ENCODE data around the gene GFM2. TPM values are rescaled to one million over a fixed set of nuclear protein-coding genes. Genes with fewer than 3 reads are reported as not detected.

Gene GFM2
- total and polyA plus RNA-seq, 2 of the 13 experiments (the other 11 are each of a cell fraction or from before 2014, with no cell fraction given) = 22.0 to 41.6 TPM

DNA sequence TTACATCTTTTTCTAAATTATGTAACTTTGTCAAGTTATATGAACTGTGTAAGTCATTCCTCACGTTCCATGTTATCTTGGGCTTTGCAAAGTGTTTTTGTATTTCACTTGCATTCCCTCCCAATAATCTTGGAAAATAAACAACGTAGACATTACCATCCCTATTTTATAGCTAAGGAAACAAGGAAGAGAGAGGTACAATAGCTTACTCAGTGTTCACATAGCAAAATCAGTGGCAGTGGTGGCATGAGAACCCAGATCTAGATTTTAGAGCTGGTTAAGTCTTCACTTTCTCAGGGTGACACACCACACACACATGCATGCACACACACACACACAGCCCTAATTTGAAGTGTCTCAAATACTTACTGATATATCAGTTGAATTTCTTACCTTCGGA is 34.3 kb upstream of the GFM2 start:
- no peak overlapping the region for H3K4me3 ChIP-seq (replicated peaks in 1 of 3; ENCODE audit: insufficient read depth in 1 of 3, low read depth in 2 of 3, low read length in 3 of 3)
- peaks cover 3% of the 10 kb centered on the region; the same call in 1 of the 2 replicates for H3K4me1 ChIP-seq (ENCODE audit: insufficient read depth, low read length)
- H3K9me3 ChIP-seq (ENCODE audit: low read length) = no peaks in the 10 kb centered on the region
- no peak overlapping the region for H2AFZ ChIP-seq (ENCODE audit: low read length)
- no peaks in the 10 kb centered on the region for H3K79me2 ChIP-seq (ENCODE audit: insufficient read depth, low read length)
- ChIA-PET POLR2A (no interaction called here), CTCF (ENCODE audit: low intra/inter-chr PET ratio, low total read pairs) (interaction anchor here (0.6 kb wide), 1 partner anchor 118 kb away, joined by 3 read pairs; no protein-coding TSS in a partner anchor)
- WGBS (ENCODE audit: low lambda C conversion rate) = 96% methylated on average over 3 of the region's 3 CpGs
- intact Hi-C loops (cut with micrococcal nuclease; ENCODE audit: unreplicated experiment) (no loop called here), in situ Hi-C loops (cut with HindIII; ENCODE audit: extremely low pct_ligation_motif_present, low pct_unique_long_range_greater_than_20kb) (no loop called here)
- TF ChIP-seq, protein P1, sequence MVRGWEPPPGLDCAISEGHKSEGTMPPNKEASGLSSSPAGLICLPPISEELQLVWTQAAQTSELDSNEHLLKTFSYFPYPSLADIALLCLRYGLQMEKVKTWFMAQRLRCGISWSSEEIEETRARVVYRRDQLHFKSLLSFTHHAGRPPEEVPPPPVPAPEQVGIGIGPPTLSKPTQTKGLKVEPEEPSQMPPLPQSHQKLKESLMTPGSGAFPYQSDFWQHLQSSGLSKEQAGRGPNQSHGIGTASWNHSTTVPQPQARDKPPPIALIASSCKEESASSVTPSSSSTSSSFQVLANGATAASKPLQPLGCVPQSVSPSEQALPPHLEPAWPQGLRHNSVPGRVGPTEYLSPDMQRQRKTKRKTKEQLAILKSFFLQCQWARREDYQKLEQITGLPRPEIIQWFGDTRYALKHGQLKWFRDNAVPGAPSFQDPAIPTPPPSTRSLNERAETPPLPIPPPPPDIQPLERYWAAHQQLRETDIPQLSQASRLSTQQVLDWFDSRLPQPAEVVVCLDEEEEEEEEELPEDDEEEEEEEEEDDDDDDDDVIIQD (CRISPR knock-in tag; IDR thresholded peaks at IDR 0.05; ENCODE audit: low read depth) = no peak
- TF ChIP-seq, protein P2, sequence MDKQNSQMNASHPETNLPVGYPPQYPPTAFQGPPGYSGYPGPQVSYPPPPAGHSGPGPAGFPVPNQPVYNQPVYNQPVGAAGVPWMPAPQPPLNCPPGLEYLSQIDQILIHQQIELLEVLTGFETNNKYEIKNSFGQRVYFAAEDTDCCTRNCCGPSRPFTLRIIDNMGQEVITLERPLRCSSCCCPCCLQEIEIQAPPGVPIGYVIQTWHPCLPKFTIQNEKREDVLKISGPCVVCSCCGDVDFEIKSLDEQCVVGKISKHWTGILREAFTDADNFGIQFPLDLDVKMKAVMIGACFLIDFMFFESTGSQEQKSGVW (CRISPR knock-in tag; IDR thresholded peaks at IDR 0.05; ENCODE audit: borderline replicate concordance) = no peak
- TF ChIP-seq, protein P3, sequence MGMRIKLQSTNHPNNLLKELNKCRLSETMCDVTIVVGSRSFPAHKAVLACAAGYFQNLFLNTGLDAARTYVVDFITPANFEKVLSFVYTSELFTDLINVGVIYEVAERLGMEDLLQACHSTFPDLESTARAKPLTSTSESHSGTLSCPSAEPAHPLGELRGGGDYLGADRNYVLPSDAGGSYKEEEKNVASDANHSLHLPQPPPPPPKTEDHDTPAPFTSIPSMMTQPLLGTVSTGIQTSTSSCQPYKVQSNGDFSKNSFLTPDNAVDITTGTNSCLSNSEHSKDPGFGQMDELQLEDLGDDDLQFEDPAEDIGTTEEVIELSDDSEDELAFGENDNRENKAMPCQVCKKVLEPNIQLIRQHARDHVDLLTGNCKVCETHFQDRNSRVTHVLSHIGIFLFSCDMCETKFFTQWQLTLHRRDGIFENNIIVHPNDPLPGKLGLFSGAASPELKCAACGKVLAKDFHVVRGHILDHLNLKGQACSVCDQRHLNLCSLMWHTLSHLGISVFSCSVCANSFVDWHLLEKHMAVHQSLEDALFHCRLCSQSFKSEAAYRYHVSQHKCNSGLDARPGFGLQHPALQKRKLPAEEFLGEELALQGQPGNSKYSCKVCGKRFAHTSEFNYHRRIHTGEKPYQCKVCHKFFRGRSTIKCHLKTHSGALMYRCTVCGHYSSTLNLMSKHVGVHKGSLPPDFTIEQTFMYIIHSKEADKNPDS (CRISPR knock-in tag; IDR thresholded peaks at IDR 0.05) = no peak
- TF ChIP-seq GATAD1 (CRISPR knock-in tag; IDR thresholded peaks at IDR 0.05) (no peak), PITX1 (CRISPR knock-in tag; IDR thresholded peaks at IDR 0.05) (no peak)
- no peaks in the 10 kb centered on the region for H4K20me1 ChIP-seq (ENCODE audit: insufficient read depth, low read length)
- no peak for DNase-seq (ENCODE audit: low spot score)
- FAIRE-seq = no peak
- H3K9ac ChIP-seq (ENCODE audit: insufficient read depth, low read depth, low read length) = no peak overlapping the region
- peaks cover 26 to 64% of the 10 kb centered on the region in 2 experiments for H3K36me3 ChIP-seq (replicated peaks in 1 of 2; ENCODE audit: control insufficient read depth in 1 of 2, insufficient read depth in 2 of 2, low read length in 2 of 2)
- H3K4me2 ChIP-seq (ENCODE audit: low read depth, low read length) = no peak overlapping the region
- H3K27me3 ChIP-seq (ENCODE audit: control insufficient read depth in 1 of 2, insufficient read depth in 2 of 2, low read length in 2 of 2) = no peaks in the 10 kb centered on the region
- ATAC-seq = no peak
- no peak overlapping the region for H3K27ac ChIP-seq (ENCODE audit: extremely low read length, insufficient read depth, low read length)
- no TSS peak for BruUV-seq (replicated peaks)
